GM12873 (cell line): ENCODE results near the gene NFKB2.

Experiments used
- TF ChIP-seq, protein P1 (sequence below): IDR thresholded peaks from 2 replicates; pipeline ENCODE4 v1.5.1; 2012; ENCODE audit warnings: low read depth, mild to moderate bottlenecking, moderate library complexity, low read length, control low read depth; ENCODE audit not compliant: insufficient read depth; ENCODE audit errors: missing control alignments

Gene NFKB2

DNA sequence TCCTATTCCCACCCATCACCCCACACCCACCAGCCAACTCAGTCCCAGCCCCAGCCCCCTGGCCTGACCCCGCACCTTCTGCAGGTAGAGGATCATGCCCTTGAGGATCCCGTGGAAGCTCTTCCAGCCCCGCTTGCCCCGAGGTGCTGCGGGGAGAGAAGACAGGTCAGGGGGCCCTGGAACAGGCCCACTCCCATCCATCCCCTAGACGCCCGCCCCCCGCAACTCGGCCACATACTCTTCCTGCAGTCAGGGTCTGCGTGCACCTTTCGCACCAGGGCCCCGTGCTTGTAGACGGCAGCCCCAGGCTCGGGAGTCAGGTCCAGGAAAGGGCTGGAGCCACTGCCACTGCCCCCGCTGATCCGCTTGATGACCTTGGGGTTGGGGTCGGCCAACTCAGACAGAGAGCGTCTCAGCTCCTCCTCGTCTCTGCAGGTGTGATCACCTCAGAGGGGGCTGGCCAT is 9.6 kb downstream of the NFKB2 start:
- TF ChIP-seq, protein P1, sequence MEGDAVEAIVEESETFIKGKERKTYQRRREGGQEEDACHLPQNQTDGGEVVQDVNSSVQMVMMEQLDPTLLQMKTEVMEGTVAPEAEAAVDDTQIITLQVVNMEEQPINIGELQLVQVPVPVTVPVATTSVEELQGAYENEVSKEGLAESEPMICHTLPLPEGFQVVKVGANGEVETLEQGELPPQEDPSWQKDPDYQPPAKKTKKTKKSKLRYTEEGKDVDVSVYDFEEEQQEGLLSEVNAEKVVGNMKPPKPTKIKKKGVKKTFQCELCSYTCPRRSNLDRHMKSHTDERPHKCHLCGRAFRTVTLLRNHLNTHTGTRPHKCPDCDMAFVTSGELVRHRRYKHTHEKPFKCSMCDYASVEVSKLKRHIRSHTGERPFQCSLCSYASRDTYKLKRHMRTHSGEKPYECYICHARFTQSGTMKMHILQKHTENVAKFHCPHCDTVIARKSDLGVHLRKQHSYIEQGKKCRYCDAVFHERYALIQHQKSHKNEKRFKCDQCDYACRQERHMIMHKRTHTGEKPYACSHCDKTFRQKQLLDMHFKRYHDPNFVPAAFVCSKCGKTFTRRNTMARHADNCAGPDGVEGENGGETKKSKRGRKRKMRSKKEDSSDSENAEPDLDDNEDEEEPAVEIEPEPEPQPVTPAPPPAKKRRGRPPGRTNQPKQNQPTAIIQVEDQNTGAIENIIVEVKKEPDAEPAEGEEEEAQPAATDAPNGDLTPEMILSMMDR: no peak

DNA sequence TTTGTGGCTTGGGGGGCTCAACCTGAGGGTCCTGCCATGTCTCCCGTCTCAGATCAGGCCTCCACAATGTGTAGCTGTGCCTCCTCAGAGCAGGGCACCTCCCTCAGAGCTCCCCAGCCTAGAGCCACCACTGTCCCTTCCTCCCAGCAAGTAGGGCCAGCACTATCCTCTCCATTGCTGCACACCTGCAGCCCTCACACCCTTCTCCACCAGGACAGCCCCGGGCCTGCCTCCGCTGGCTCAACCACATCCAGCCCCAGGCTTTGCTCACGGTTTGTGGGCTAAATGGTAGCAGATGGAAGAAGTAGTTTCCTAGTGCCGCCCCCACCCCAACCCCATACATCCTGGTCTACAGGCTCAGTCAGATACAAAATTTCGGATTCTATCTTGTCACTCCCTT is 10.1 kb downstream of the NFKB2 start:
- TF ChIP-seq, protein P1: no peak

DNA sequence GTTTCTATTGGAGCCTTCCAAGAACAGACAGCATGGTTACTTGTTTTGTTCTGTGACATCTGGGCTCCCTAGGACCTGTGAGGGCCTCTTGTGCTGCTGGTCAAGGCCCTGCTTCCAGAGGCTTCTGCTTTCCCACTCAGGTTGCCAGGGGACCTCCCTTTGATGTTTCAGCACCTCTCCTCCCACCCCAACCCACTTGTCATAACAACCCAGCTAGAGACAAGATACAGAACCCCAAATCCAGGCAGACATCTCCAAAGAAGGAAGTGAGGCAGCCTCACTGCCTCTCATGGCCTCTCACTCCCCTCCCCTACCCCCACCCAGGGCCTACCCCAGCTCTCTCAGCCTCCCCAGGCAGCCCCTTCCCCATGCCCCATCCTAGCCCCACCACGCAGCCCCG is 11.3 kb downstream of the NFKB2 start:
- TF ChIP-seq, protein P1: no peak

DNA sequence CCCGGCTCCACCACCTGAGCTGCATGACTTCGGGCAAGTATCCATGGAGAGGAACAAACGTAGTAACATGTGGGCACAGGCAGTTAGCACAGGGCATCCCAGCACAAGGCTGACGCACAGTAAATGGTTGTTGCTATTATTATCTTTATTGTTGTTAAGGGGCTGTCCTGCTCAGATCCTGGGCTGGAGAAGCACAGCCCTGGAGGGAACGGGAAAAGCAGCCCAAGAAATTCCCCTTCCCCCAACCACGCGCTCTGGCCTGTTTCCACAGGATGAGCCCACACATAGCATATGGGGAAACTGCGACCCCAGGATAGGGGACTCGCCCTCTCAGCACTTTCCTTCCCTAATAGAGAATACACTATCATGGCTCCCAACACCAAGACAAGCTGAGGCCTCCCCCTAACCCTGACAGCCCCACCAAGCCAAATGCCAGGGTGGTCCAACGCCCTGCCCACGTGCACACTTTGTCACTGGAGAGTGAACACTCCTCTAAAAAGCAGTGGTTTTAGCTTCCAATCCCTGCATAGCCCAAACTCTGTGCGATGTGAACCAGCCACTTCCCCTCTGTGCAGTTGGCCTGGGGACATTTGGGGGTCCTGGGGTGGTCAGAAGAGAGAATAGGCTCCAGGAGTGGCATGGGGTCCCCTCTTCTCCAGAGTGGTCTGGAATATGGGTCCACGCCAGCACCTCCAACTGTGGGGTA is 12.1 kb downstream of the NFKB2 start:
- TF ChIP-seq, protein P1: no peak

DNA sequence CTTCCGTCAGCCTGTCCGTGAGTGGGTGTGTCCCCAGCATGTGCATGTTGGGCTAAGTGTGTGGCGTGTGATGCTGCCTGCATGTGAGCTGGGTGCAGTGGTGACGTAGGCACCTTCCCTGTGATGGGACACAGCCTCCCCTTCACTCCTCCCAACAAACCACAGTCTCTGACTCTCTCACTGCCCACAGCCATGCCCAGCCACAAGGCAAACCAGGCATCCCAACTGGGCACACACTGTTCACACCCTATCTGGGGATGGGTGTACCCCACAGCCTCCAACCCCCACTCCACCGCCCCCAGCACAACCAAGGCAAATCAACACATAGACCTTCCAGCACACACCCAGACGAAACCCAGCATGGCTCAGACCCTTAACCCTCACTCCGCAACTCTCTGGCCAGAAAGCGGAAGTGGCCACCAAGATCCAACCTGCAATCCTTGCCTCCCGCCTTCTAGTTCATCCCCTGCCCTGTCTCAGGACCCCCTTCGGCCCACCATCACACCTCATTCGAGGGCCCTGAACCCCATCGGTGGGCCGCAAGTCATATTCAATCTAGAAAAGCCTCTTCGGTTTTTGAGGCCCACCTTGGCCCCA is 12.7 kb downstream of the NFKB2 start:
- TF ChIP-seq, protein P1: no peak

DNA sequence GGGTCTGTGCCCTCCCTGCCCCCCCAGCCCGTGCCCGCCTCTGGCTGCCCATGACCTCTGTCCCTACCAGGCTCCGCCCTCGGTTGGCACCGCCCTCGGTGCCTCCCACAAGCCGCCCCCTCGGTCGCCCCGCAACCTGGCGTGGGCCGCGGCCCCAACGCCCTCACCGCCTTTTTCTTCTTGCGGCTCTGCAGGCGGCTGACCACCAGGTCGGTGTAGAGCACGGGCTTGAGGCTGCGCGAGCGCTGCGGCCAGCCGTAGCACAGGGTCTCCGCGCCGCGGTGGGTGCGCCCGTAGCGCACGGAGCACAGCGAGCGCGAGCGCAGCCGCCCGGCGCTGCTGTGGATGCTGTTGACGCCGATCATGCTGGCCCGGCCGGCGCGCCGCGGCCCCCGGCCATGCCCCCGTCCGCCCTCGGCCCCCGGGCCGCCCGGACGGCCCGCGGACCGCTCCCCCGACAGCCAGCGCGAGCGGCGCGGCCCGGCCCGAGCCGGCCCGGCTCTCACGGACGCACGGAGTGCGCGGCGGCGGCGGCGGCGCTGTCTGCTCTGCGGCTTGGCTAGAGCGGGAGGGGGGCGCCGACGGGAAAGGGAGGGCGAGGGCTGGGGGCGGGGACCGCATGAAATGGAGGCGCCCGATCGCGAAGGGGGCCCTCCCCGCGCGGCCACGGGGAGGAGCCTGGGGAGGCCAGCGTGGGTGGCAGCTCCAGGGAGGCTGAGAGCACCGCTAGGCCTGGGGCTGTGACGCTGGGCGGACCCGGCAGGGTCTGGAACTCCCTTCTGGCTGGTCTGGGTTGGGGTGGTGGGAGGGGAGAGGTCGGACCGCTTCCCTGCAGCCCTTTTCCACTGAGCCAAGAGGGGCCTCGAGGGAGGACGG is 13.5 kb downstream of the NFKB2 start:
- TF ChIP-seq, protein P1: no peak
